PC-3 (cell line): ENCODE data around the gene ATP6V0E2. TPM values are rescaled to one million over a fixed set of nuclear protein-coding genes. Genes with fewer than 3 reads are reported as not detected.

ENCODE experiments used
- ATAC-seq: fragments of 200-7000 bp; cut with Tn5 transposase; 2 replicates; pipeline ENCODE4 v1.9.1; 2020; ENCODE audit warnings: mild to moderate bottlenecking, moderate library complexity
- BruUV-seq: library from RNA; stranded (reverse); fragments of 400-500 nt; replicated peaks from 2 replicates; lab custom pipeline; 2021; lab: Mats Ljungman, UMichigan
- CTCF ChIA-PET: fragments of 300-600 bp; sonication (Branson Sonifier 250); formaldehyde crosslinking; loops from one replicate; lab custom pipeline; 2022; ENCODE audit warnings: antibody characterized with exemption; lab: Charles Lee
- POLR2A ChIA-PET: fragments of 300-600 bp; sonication (Branson Sonifier 250); formaldehyde crosslinking; loops from one replicate; lab custom pipeline; 2022; ENCODE audit warnings: antibody characterized with exemption; ENCODE audit not compliant: unreplicated experiment; lab: Charles Lee
- DNase-seq: peaks from one replicate; pipeline ENCODE4 v3.0.0-alpha.2; 2015
- H2AFZ ChIP-seq: fragments of 300-600 bp; sonication (generic); 2 replicates; pipeline ENCODE4 v1.6.0; 2016; ENCODE audit warnings: antibody characterized with exemption, low read length
- H3F3A ChIP-seq: fragments of 300-600 bp; sonication (generic); one replicate; pipeline ENCODE4 v1.6.0; 2017; ENCODE audit warnings: antibody characterized with exemption, low read length, control low read depth, mild to moderate bottlenecking; ENCODE audit not compliant: unreplicated experiment
- H3K27ac ChIP-seq: fragments of 300-600 bp; sonication (generic); 2 replicates; pipeline ENCODE4 v1.5.1; 2016; ENCODE audit warnings: mild to moderate bottlenecking, low read length
- H3K27me3 ChIP-seq: fragments of 300-600 bp; sonication (generic); 2 replicates; pipeline ENCODE4 v1.6.1; 2016; ENCODE audit warnings: low read length, mixed read lengths
- H3K36me3 ChIP-seq: fragments of 300-600 bp; sonication (generic); 2 replicates; pipeline ENCODE4 v1.6.1; 2016; ENCODE audit warnings: low read depth, mixed run types, low read length, mixed read lengths
- H3K4me1 ChIP-seq: fragments of 300-600 bp; sonication (generic); 2 replicates; pipeline ENCODE4 v1.5.1; 2016; ENCODE audit warnings: low read length; ENCODE audit not compliant: insufficient read depth
- H3K4me2 ChIP-seq: fragments of 300-600 bp; sonication (generic); 2 replicates; pipeline ENCODE4 v1.6.0; 2016; ENCODE audit warnings: low read length
- H3K4me3 ChIP-seq: fragments of 300-600 bp; sonication (generic); 2 replicates; pipeline ENCODE4 v1.5.1; 2016; ENCODE audit warnings: mild to moderate bottlenecking, low read length, mixed read lengths
- H3K79me2 ChIP-seq: fragments of 300-600 bp; sonication (generic); 2 replicates; pipeline ENCODE4 v1.6.1; 2017; ENCODE audit warnings: low read length, mixed read lengths
- H3K9ac ChIP-seq: fragments of 300-600 bp; sonication (generic); 2 replicates; pipeline ENCODE4 v1.6.0; 2016; ENCODE audit warnings: mild to moderate bottlenecking, low read length
- H3K9me2 ChIP-seq: fragments of 300-600 bp; sonication (generic); replicated peaks from 2 replicates; pipeline ENCODE4 v1.6.1; 2016; ENCODE audit warnings: mixed run types, low read length, mixed read lengths
- H3K9me3 ChIP-seq: fragments of 300-600 bp; sonication (generic); 2 replicates; pipeline ENCODE4 v1.6.1; 2016; ENCODE audit warnings: low read length, mixed read lengths
- H4K20me1 ChIP-seq: fragments of 300-600 bp; sonication (generic); 2 replicates; pipeline ENCODE4 v1.6.1; 2016; ENCODE audit warnings: low read length, mixed read lengths
- EZH2 ChIP-seq: fragments of 300-600 bp; sonication (generic); IDR thresholded peaks from one replicate; pipeline ENCODE4 v1.6.1; 2017; ENCODE audit warnings: antibody characterized with exemption, mild to moderate bottlenecking, low read length; ENCODE audit not compliant: unreplicated experiment
- EZH2phosphoT487 ChIP-seq: fragments of 300-600 bp; sonication (generic); IDR thresholded peaks from 2 replicates; pipeline ENCODE4 v1.6.1; 2018; ENCODE audit warnings: mild to moderate bottlenecking, antibody characterized with exemption, low read length, borderline replicate concordance
- intact Hi-C: fragments of 100-400 bp; cut with micrococcal nuclease; formaldehyde crosslinking; loops from 2 replicates; pipeline ENCODE4 v1.9.0; 2023
- total RNA-seq: library from RNA; depleted of rRNA; stranded (reverse); fragments of >200 nt; gene quantifications from 2 replicates; pipeline ENCODE4 v1.2.3, GENCODE V29; 2014
- TF ChIP-seq, protein P1 (sequence below): fragments of 300-600 bp; sonication (generic); conservative IDR thresholded peaks from 2 replicates; pipeline ENCODE4 v1.5.1; 2017; ENCODE audit warnings: antibody characterized with exemption, low read depth, mild to moderate bottlenecking, low read length

ATP6V0E2 gene
- total RNA-seq, 1 experiment from 2014 or later, result 78.2 TPM

DNA sequence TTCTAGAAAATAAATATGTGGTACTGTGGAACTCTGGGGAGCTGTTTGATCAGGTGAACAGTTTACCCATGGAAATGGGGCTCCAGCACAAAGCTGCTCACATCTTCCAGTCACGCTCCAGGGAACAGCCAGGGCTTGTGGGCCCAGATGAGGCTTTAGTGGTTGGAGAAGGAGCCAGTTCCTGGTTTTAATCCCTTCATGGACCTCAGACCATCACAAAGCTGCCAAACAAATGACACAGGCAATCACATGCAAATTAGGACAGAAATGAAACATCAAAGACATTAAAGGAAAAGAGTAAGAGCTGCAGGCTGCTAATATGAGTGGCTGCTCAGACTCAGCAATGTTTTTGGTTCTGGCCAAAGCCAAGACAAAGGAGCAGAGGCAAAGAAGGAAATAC, 2.2 kb upstream of the ATP6V0E2 start:
- ChIA-PET POLR2A (interaction anchor here (0.6 kb wide), 1 partner anchor 274 kb away, joined by 15 read pairs; no protein-coding TSS in a partner anchor), CTCF (no interaction called here)
- ATAC-seq, result no peak
- Histone ChIP-seq H3K79me2 (peaks cover 12% of the 10 kb centered on the region; the same call in 1 of the 2 replicates), H3K4me3 (no peak overlapping the region), H3F3A (no peaks in the 10 kb centered on the region), H3K4me2 (no peak overlapping the region), H3K9me2 (no peaks in the 10 kb centered on the region), H4K20me1 (no peaks in the 10 kb centered on the region), H3K27me3 (no peaks in the 10 kb centered on the region), H3K36me3 (no peaks in the 10 kb centered on the region), H3K4me1 (peaks cover 16% of the 10 kb centered on the region), H3K9ac (no peak overlapping the region), H2AFZ (no peak overlapping the region), H3K27ac (no peak overlapping the region), H3K9me3 (no peaks in the 10 kb centered on the region)
- no peak for DNase-seq
- intact Hi-C loops, result no loop called here
- BruUV-seq, result no TSS peak
- TF ChIP-seq, protein P1, sequence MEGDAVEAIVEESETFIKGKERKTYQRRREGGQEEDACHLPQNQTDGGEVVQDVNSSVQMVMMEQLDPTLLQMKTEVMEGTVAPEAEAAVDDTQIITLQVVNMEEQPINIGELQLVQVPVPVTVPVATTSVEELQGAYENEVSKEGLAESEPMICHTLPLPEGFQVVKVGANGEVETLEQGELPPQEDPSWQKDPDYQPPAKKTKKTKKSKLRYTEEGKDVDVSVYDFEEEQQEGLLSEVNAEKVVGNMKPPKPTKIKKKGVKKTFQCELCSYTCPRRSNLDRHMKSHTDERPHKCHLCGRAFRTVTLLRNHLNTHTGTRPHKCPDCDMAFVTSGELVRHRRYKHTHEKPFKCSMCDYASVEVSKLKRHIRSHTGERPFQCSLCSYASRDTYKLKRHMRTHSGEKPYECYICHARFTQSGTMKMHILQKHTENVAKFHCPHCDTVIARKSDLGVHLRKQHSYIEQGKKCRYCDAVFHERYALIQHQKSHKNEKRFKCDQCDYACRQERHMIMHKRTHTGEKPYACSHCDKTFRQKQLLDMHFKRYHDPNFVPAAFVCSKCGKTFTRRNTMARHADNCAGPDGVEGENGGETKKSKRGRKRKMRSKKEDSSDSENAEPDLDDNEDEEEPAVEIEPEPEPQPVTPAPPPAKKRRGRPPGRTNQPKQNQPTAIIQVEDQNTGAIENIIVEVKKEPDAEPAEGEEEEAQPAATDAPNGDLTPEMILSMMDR, result no peak
- no peak for TF ChIP-seq EZH2phosphoT487

DNA sequence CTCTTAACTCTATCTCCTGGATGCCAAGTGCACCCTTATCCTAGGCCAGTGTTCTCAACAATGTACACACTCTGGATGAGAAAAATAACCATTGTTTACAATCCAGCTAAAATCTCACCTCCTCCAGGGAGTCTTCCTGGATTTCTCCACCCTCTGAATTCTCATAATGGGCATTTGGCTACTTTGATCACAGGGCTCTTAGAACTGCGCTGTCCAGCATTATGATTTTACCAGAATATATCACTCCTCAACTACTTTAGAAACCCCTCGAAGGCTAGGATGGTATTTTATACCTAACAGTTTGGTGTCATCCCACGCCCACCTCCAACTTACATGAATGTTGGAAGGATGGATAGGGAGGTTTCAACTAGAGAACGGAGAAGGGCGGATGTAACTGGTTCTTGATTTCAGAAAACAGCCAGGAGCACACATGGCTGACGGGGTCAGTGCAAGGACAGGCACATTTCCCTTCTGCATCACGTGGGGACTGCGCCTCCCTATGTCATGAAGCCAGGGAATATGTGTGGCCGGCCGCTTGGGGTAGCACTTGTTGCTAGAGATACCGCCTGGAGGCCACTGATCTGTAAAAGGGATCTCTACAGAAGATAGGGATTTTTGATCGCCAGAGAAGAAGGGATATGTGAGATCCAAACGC, 1.2 kb upstream of the ATP6V0E2 start:
- CTCF ChIA-PET, result no interaction called here
- TF ChIP-seq, protein P1, result peak; percentile 32
- TF ChIP-seq EZH2, result no peak
- Histone ChIP-seq H3K9ac (peak overlapping the region; percentile 74), H3K36me3 (no peaks in the 10 kb centered on the region), H2AFZ (peak overlapping the region; percentile 98), H3F3A (no peaks in the 10 kb centered on the region), H3K4me2 (peak overlapping the region; percentile 85), H3K9me2 (no peaks in the 10 kb centered on the region), H3K4me3 (peak overlapping the region; percentile 92), H4K20me1 (no peaks in the 10 kb centered on the region), H3K27ac (peak overlapping the region; percentile 7; the same call in 1 of the 2 replicates), H3K27me3 (no peaks in the 10 kb centered on the region), H3K79me2 (peaks cover 12% of the 10 kb centered on the region; the same call in 1 of the 2 replicates), H3K9me3 (no peaks in the 10 kb centered on the region), H3K4me1 (peaks cover 16% of the 10 kb centered on the region)
- BruUV-seq, result TSS peak; percentile 49
- POLR2A ChIA-PET, result no interaction called here
- ATAC-seq (peak; percentile 53), DNase-seq (peak; percentile 69)
- intact Hi-C loops, result loop anchor here (1.0 to 2.0 kb wide), 2 partner anchors 34 to 100 kb away; partner anchors contain the start of genes ZNF467 and ZNF862

DNA sequence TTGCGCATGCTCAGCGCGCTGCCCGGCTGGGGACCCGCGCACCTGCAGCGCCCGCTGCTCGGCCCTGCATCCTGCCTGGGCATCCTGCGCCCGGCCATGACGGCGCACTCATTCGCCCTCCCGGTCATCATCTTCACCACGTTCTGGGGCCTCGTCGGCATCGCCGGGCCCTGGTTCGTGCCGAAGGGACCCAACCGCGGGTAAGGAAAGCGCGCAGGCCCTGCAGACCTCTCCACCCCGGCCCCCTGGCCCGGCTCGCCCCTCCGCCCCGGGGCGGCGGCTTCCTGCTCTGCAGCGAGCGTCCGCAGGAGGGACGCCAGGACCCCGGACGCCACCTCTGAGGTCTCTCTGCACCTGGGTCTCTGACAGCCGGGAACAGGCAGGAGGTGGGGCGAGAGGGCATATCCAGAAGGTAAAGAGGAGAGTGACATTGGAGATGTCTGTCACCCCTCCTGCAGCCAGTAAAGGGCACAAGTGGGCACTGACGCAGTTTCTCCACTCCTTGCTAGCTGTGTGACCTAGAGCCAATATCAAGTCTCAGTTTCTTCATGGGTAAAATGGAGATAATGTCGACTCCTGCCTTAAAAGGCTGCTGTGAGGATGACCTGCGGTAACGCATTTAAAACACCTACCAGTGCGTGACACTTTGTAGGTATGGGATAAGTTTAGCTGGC, 338 bp downstream of the ATP6V0E2 start:
- Histone ChIP-seq H3K27ac (no peak overlapping the region), H3K27me3 (no peaks in the 10 kb centered on the region), H3K4me1 (peaks cover 16% of the 10 kb centered on the region), H4K20me1 (no peaks in the 10 kb centered on the region), H3K4me2 (peak overlapping the region; percentile 85), H3K9ac (peak overlapping the region; percentile 74), H3K9me2 (no peaks in the 10 kb centered on the region), H3K9me3 (no peaks in the 10 kb centered on the region), H3K36me3 (no peaks in the 10 kb centered on the region), H3K79me2 (peaks cover 12% of the 10 kb centered on the region; the same call in 1 of the 2 replicates), H3F3A (no peaks in the 10 kb centered on the region), H3K4me3 (peak overlapping the region; percentile 92), H2AFZ (peak overlapping the region; percentile 98)
- ChIA-PET CTCF (no interaction called here), POLR2A (no interaction called here)
- intact Hi-C loops, result loop anchor here (1.0 to 2.0 kb wide), 2 partner anchors 36 to 101 kb away; partner anchors contain the start of genes ZNF467 and ZNF862
- no TSS peak for BruUV-seq
- ATAC-seq (peak; percentile 23), DNase-seq (peak; percentile 4)
- TF ChIP-seq, protein P1, result no peak
- no peak for TF ChIP-seq EZH2phosphoT487
- no peak for TF ChIP-seq EZH2
